ENCODE results near the gene GMDS.

The GMDS gene

GRCh38 chr6:1993042-1993441 is 252.4 kb downstream of the GMDS start:
- no peak overlapping the region for H3K4me3 ChIP-seq (replicated peaks; ENCODE audit: low read depth, low read length)
- no peak for DNase-seq (ENCODE audit: extremely low read depth, insufficient read length)
- no peaks in the 10 kb centered on the region for H3K27me3 ChIP-seq (replicated peaks; ENCODE audit: control insufficient read depth, insufficient read depth, low read length)
- H3K36me3 ChIP-seq (ENCODE audit: control insufficient read depth, insufficient read depth, low read length): no peaks in the 10 kb centered on the region; the same call in 1 of the 2 replicates
- no peak for TF ChIP-seq CTCF (IDR thresholded peaks at IDR 0.05; ENCODE audit: insufficient read depth, low read length, poor library complexity, severe bottlenecking)

DNA sequence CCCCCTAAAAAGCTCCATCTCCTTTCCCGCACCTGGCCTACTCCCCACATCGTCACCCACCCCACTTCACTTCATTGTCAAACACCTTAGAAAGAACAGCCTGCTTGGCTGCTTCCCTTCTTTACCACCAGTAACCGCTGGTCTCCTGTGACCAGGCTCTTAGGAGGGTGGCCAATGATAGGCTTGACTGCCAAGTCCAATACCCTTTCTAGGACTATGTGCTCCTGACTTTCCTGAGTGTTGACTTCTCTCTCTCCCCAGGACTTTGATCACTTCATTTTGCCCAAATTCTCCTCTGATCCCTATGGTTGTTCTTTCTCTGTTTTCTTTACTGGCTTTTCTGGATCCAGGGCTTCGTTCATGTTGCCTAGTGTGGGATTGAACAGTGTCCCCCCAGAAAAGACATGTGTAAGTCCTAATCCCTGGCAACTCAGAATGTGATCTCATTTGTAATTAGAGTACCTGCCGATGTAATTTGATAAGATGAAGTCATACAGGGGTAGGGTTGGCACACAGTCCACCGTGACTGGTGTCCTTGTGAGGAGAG is 254.0 kb downstream of the GMDS start:
- no peak for TF ChIP-seq CTCF (IDR thresholded peaks at IDR 0.05; ENCODE audit: insufficient read depth, low read length, poor library complexity, severe bottlenecking)
- H3K27me3 ChIP-seq (replicated peaks; ENCODE audit: control insufficient read depth, insufficient read depth, low read length): no peaks in the 10 kb centered on the region
- H3K36me3 ChIP-seq (ENCODE audit: control insufficient read depth, insufficient read depth, low read length): no peaks in the 10 kb centered on the region; the same call in 1 of the 2 replicates
- no peak for DNase-seq (ENCODE audit: extremely low read depth, insufficient read length)
- H3K4me3 ChIP-seq (replicated peaks; ENCODE audit: low read depth, low read length): no peak overlapping the region

DNA sequence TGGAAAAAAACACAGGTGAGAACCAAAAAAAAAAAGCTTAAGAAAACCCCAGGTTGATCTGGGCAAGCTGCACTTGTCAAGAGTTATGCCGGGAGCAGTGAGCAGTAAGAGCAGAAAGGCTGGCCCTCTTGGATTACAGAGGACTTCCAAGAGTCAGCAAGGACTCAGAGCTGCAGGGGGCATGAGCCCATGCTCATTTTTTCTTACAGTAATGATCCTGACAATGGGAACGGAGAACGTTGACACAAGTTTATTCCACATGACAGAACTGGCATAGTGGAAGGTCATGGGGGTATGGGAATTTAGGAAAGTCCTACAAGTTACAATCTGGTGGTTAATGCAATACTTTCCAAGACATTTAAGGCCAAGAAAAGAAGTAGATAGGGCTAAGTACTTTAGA is 256.6 kb downstream of the GMDS start:
- TF ChIP-seq CTCF (IDR thresholded peaks at IDR 0.05; ENCODE audit: insufficient read depth, low read length, poor library complexity, severe bottlenecking): no peak
- Histone ChIP-seq H3K36me3 (ENCODE audit: control insufficient read depth, insufficient read depth, low read length) (no peaks in the 10 kb centered on the region; the same call in 1 of the 2 replicates), H3K27me3 (replicated peaks; ENCODE audit: control insufficient read depth, insufficient read depth, low read length) (no peaks in the 10 kb centered on the region), H3K4me3 (replicated peaks; ENCODE audit: low read depth, low read length) (no peak overlapping the region)
- no peak for DNase-seq (ENCODE audit: extremely low read depth, insufficient read length)

- Histone ChIP-seq H3K4me3 (replicated peaks; ENCODE audit: low read depth, low read length) (no peak overlapping the region), H3K36me3 (ENCODE audit: control insufficient read depth, insufficient read depth, low read length) (no peaks in the 10 kb centered on the region; the same call in 1 of the 2 replicates), H3K27me3 (replicated peaks; ENCODE audit: control insufficient read depth, insufficient read depth, low read length) (no peaks in the 10 kb centered on the region)
- TF ChIP-seq CTCF (IDR thresholded peaks at IDR 0.05; ENCODE audit: insufficient read depth, low read length, poor library complexity, severe bottlenecking): no peak
- no peak for DNase-seq (ENCODE audit: extremely low read depth, insufficient read length)
Observed at GRCh38 chr6:1987640-1988039, 257.8 kb downstream of the GMDS start.

- no peak for TF ChIP-seq CTCF (IDR thresholded peaks at IDR 0.05; ENCODE audit: insufficient read depth, low read length, poor library complexity, severe bottlenecking)
- H3K4me3 ChIP-seq (replicated peaks; ENCODE audit: low read depth, low read length): no peak overlapping the region
- no peaks in the 10 kb centered on the region for H3K27me3 ChIP-seq (replicated peaks; ENCODE audit: control insufficient read depth, insufficient read depth, low read length)
- H3K36me3 ChIP-seq (ENCODE audit: control insufficient read depth, insufficient read depth, low read length): no peaks in the 10 kb centered on the region; the same call in 1 of the 2 replicates
- no peak for DNase-seq (ENCODE audit: extremely low read depth, insufficient read length)
Observed at GRCh38 chr6:1986454-1987243, 258.8 kb downstream of the GMDS start.
